Measurements from ENCODE around the gene PACSIN2.

PACSIN2 gene

GRCh38 chr22:42933485-42934091 is 81.4 kb downstream of the PACSIN2 start:
- TF ChIP-seq ARNT (IDR thresholded peaks at IDR 0.05): no peak
- no peak for TF ChIP-seq FOXM1 (IDR thresholded peaks at IDR 0.05; ENCODE audit: borderline replicate concordance)
- no peak for TF ChIP-seq HDGF (IDR thresholded peaks at IDR 0.05; ENCODE audit: borderline replicate concordance)
- TF ChIP-seq NFRKB (IDR thresholded peaks at IDR 0.05): no peak
- no peak for TF ChIP-seq L3MBTL2 (conservative IDR thresholded peaks at IDR 0.05)
- TF ChIP-seq BHLHE40 (IDR thresholded peaks at IDR 0.05; ENCODE audit: borderline replicate concordance): no peak
- no peak for TF ChIP-seq SP1 (IDR thresholded peaks at IDR 0.05)
- TF ChIP-seq FOXK2 (IDR thresholded peaks at IDR 0.05): no peak
- no peak for TF ChIP-seq FOXA1 (IDR thresholded peaks at IDR 0.05)
- TF ChIP-seq CTBP1 (IDR thresholded peaks at IDR 0.05; ENCODE audit: borderline replicate concordance): no peak
- TF ChIP-seq LEF1 (IDR thresholded peaks at IDR 0.05; ENCODE audit: borderline replicate concordance): no peak
- TF ChIP-seq PKNOX1 (IDR thresholded peaks at IDR 0.05): no peak
- TF ChIP-seq ELF4 (IDR thresholded peaks at IDR 0.05): no peak
- no peak for TF ChIP-seq ZNF384 (IDR thresholded peaks at IDR 0.05)
- TF ChIP-seq SUZ12 (IDR thresholded peaks at IDR 0.05): no peak
- TF ChIP-seq TARDBP (IDR thresholded peaks at IDR 0.05): no peak
- POLR2A ChIA-PET: no interaction called here
- CTCF ChIA-PET: no interaction called here
- no peak for DNase-seq (ENCODE audit: extremely low spot score)

- no peak for TF ChIP-seq SUZ12 (IDR thresholded peaks at IDR 0.05)
- TF ChIP-seq NFRKB (IDR thresholded peaks at IDR 0.05): no peak
- TF ChIP-seq HDGF (IDR thresholded peaks at IDR 0.05; ENCODE audit: borderline replicate concordance): no peak
- no peak for TF ChIP-seq SP1 (IDR thresholded peaks at IDR 0.05)
- no peak for TF ChIP-seq ARNT (IDR thresholded peaks at IDR 0.05)
- no peak for TF ChIP-seq LEF1 (IDR thresholded peaks at IDR 0.05; ENCODE audit: borderline replicate concordance)
- TF ChIP-seq TARDBP (IDR thresholded peaks at IDR 0.05): no peak
- TF ChIP-seq FOXA1 (IDR thresholded peaks at IDR 0.05): no peak
- no peak for TF ChIP-seq L3MBTL2 (conservative IDR thresholded peaks at IDR 0.05)
- no peak for TF ChIP-seq ZNF384 (IDR thresholded peaks at IDR 0.05)
- no peak for TF ChIP-seq FOXM1 (IDR thresholded peaks at IDR 0.05; ENCODE audit: borderline replicate concordance)
- TF ChIP-seq CTBP1 (IDR thresholded peaks at IDR 0.05; ENCODE audit: borderline replicate concordance): no peak
- no peak for TF ChIP-seq PKNOX1 (IDR thresholded peaks at IDR 0.05)
- no peak for TF ChIP-seq BHLHE40 (IDR thresholded peaks at IDR 0.05; ENCODE audit: borderline replicate concordance)
- no peak for TF ChIP-seq ELF4 (IDR thresholded peaks at IDR 0.05)
- TF ChIP-seq FOXK2 (IDR thresholded peaks at IDR 0.05): no peak
- ChIA-PET POLR2A (no interaction called here), CTCF (no interaction called here)
- DNase-seq (ENCODE audit: extremely low spot score): no peak
Measured at GRCh38 chr22:42932857-42933484, 82.0 kb downstream of the PACSIN2 start.

GRCh38 chr22:42932197-42932519 is 82.8 kb downstream of the PACSIN2 start:
- POLR2A ChIA-PET: no interaction called here
- CTCF ChIA-PET: no interaction called here
- no peak for DNase-seq (ENCODE audit: extremely low spot score)
- TF ChIP-seq ELF4 (IDR thresholded peaks at IDR 0.05): no peak
- TF ChIP-seq ARNT (IDR thresholded peaks at IDR 0.05): no peak
- no peak for TF ChIP-seq TARDBP (IDR thresholded peaks at IDR 0.05)
- TF ChIP-seq ZNF384 (IDR thresholded peaks at IDR 0.05): no peak
- TF ChIP-seq FOXK2 (IDR thresholded peaks at IDR 0.05): no peak
- no peak for TF ChIP-seq PKNOX1 (IDR thresholded peaks at IDR 0.05)
- TF ChIP-seq LEF1 (IDR thresholded peaks at IDR 0.05; ENCODE audit: borderline replicate concordance): no peak
- no peak for TF ChIP-seq BHLHE40 (IDR thresholded peaks at IDR 0.05; ENCODE audit: borderline replicate concordance)
- no peak for TF ChIP-seq HDGF (IDR thresholded peaks at IDR 0.05; ENCODE audit: borderline replicate concordance)
- TF ChIP-seq L3MBTL2 (conservative IDR thresholded peaks at IDR 0.05): no peak
- TF ChIP-seq CTBP1 (IDR thresholded peaks at IDR 0.05; ENCODE audit: borderline replicate concordance): no peak
- TF ChIP-seq NFRKB (IDR thresholded peaks at IDR 0.05): no peak
- no peak for TF ChIP-seq SP1 (IDR thresholded peaks at IDR 0.05)
- no peak for TF ChIP-seq FOXA1 (IDR thresholded peaks at IDR 0.05)
- TF ChIP-seq FOXM1 (IDR thresholded peaks at IDR 0.05; ENCODE audit: borderline replicate concordance): no peak
- no peak for TF ChIP-seq SUZ12 (IDR thresholded peaks at IDR 0.05)

GRCh38 chr22:42931421-42932196 is 83.3 kb downstream of the PACSIN2 start:
- DNase-seq (ENCODE audit: extremely low spot score): no peak
- TF ChIP-seq SUZ12 (IDR thresholded peaks at IDR 0.05) (no peak), LEF1 (IDR thresholded peaks at IDR 0.05; ENCODE audit: borderline replicate concordance) (no peak), HDGF (IDR thresholded peaks at IDR 0.05; ENCODE audit: borderline replicate concordance) (no peak), BHLHE40 (IDR thresholded peaks at IDR 0.05; ENCODE audit: borderline replicate concordance) (no peak), FOXM1 (IDR thresholded peaks at IDR 0.05; ENCODE audit: borderline replicate concordance) (no peak), FOXK2 (IDR thresholded peaks at IDR 0.05) (no peak), L3MBTL2 (conservative IDR thresholded peaks at IDR 0.05) (no peak), PKNOX1 (IDR thresholded peaks at IDR 0.05) (no peak), ELF4 (IDR thresholded peaks at IDR 0.05) (no peak), SP1 (IDR thresholded peaks at IDR 0.05) (no peak), TARDBP (IDR thresholded peaks at IDR 0.05) (no peak), FOXA1 (IDR thresholded peaks at IDR 0.05) (no peak), ARNT (IDR thresholded peaks at IDR 0.05) (no peak), ZNF384 (IDR thresholded peaks at IDR 0.05) (no peak), NFRKB (IDR thresholded peaks at IDR 0.05) (no peak), CTBP1 (IDR thresholded peaks at IDR 0.05; ENCODE audit: borderline replicate concordance) (no peak)
- ChIA-PET POLR2A (interaction anchor here (0.7 kb wide), 1 partner anchor 83 kb away, joined by 3 read pairs; the partner anchor contains the start of gene PACSIN2), CTCF (no interaction called here)

Data from HEK293T (cell line).